Left lung (tissue), 10 donors: ENCODE data around the gene ALPP. TPM values are rescaled to one million over a fixed set of nuclear protein-coding genes. Genes with fewer than 3 reads are reported as not detected.

Source experiments
- ATAC-seq: fragments of 200-7000 bp; cut with Tn5 transposase; one replicate; pipeline ENCODE4 v1.9.1; 2020; ENCODE audit warnings: moderate library complexity
- DNase-seq, 4 donors: peaks; one replicate each; pipeline ENCODE4 v3.0.0-alpha.2; 2013 to 2020
- H3K27ac ChIP-seq, 2 donors: fragments of 200-600 bp; sonication (generic) in 1 of 2; one replicate each; pipeline versions ENCODE4 v1.5.0 to v1.8.0; 2020 to 2021
- H3K27me3 ChIP-seq, 2 donors: fragments of 200-600 bp; sonication (generic) in 1 of 2; one replicate each; pipeline versions ENCODE4 v1.5.0 to v1.8.0; 2020 to 2021
- H3K36me3 ChIP-seq, 2 donors: fragments of 200-600 bp; sonication (generic) in 1 of 2; one replicate each; pipeline versions ENCODE4 v1.5.0 to v1.8.0; 2020 to 2021
- H3K4me1 ChIP-seq, 2 donors: fragments of 200-600 bp; one replicate each; pipeline ENCODE4 v1.8.0; 2021
- H3K4me3 ChIP-seq, 2 donors: fragments of 200-600 bp; sonication (generic) in 1 of 2; one replicate each; pipeline versions ENCODE4 v1.5.0 to v1.8.0; 2020 to 2021; ENCODE audit warnings: mild to moderate bottlenecking in 1 of 2
- H3K9me3 ChIP-seq, 2 donors: fragments of 200-600 bp; sonication (generic) in 1 of 2; one replicate each; pipeline versions ENCODE4 v1.5.0 to v1.8.0; 2020 to 2021
- CTCF ChIP-seq, 2 donors: fragments of 200-600 bp; sonication (generic) in 1 of 2; IDR thresholded peaks; one replicate each; pipeline versions ENCODE4 v1.5.0 to v1.8.0; 2021; ENCODE audit warnings: antibody characterized with exemption in 2 of 2
- intact Hi-C, 2 donors: fragments of 100-400 bp; cut with DNase I; formaldehyde crosslinking; loops; one replicate each; pipeline versions ENCODE4 v1.11.2 to v1.14.2; 2022
- polyA plus RNA-seq, 6 donors: library from polyadenylated mRNA; unstranded; fragments of 120-200 nt; gene quantifications; one replicate each; pipeline ENCODE4 v1.2.1, GENCODE V29; 2013; ENCODE audit not compliant: insufficient read length in 6 of 6
- total RNA-seq, 2 donors: library from RNA; stranded (reverse); fragmentation: NEBNext Ultra II Directional; extraction: Animal tissue kit (Norgen Biotek cat#: 25700); gene quantifications; one replicate each; pipeline ENCODE4 v1.2.1, GENCODE V29; 2021
- donor health status: DM: no; HTN: yes; CAD: no.
- donor health status: DM: no; HTN: no; CAD: no.

ALPP gene
- total and polyA plus RNA-seq, 8 donors, result 0.07 to 14.1 (median 0.18) TPM; not detected in 3

DNA sequence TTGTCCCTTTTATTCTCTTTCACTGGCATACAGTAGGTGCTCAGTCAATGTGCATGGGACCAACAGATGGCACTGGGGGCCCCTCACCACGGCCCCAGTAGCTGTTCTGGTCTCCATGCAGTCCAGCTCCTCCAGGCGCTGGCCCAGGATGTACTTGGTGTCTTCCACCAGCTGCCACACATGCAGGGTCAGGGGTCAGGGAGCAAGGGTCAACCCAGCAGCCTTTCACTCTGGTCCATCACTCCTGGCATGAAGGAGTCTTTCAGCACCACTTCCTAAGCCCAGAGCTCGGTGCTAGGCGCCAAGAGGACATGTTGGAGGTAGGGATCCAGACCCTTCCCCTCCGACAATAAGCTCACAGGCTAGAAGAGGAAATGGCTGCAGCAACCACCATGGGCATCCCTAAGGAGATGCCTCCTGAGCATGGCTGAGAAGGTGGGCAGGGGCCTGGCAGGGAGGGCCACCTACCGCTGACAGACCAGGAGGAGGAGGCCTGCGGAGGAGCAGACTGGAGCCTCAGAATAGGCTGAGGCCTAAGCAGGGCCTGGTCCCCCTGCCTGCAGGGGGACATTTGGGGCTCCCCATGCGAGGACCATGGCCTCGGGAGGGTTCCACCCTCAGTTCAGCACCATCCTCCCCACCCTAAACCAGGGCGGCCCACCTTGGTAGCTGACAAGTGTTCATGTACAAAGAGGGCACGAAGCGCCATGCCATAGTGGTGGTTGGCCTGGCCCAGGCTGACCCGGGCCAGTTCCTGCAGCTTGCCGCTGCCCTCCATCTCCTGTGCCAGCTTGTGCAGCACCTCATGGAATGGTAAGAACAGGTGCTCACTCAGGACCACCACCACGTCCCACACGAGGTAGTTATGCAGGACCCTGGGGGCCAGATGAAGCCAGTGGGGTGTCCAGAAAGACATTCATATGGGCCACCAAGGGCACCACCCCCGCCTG is 38.2 kb downstream of the ALPP start:
- peak in 1 of 4 donors; percentile 34 for DNase-seq
- ATAC-seq, result no peak
- Histone ChIP-seq H3K27ac (no peak overlapping the region), H3K4me1 (peaks cover 6 to 27% of the 10 kb centered on the region in 2 donors), H3K4me3 (no peak overlapping the region), H3K9me3 (no peaks in the 10 kb centered on the region), H3K27me3 (peaks cover 42 to 94% of the 10 kb centered on the region in 2 donors), H3K36me3 (no peaks in the 10 kb centered on the region)
- intact Hi-C loops, result no loop called here
- no peak for TF ChIP-seq CTCF (IDR thresholded peaks at IDR 0.05)

- no peak for TF ChIP-seq CTCF (IDR thresholded peaks at IDR 0.05)
- Histone ChIP-seq H3K36me3 (no peaks in the 10 kb centered on the region), H3K27ac (no peak overlapping the region), H3K4me3 (no peak overlapping the region), H3K4me1 (peaks cover 6 to 27% of the 10 kb centered on the region in 2 donors), H3K9me3 (peaks cover 0 to 2% of the 10 kb centered on the region in 2 donors), H3K27me3 (peaks cover 43 to 99% of the 10 kb centered on the region in 2 donors)
- ATAC-seq (no peak), DNase-seq (no peak)
- intact Hi-C loops, result no loop called here
Observed at GRCh38 chr2:232417489-232417888, 38.9 kb downstream of the ALPP start.

- Histone ChIP-seq H3K4me1 (peaks cover 6 to 27% of the 10 kb centered on the region in 2 donors), H3K36me3 (no peaks in the 10 kb centered on the region), H3K9me3 (peaks cover 0 to 7% of the 10 kb centered on the region in 2 donors), H3K27ac (no peak overlapping the region), H3K4me3 (no peak overlapping the region), H3K27me3 (peaks cover 43 to 96% of the 10 kb centered on the region in 2 donors)
- intact Hi-C loops, result no loop called here
- DNase-seq (no peak), ATAC-seq (no peak)
- no peak for TF ChIP-seq CTCF (IDR thresholded peaks at IDR 0.05)
Observed at GRCh38 chr2:232418056-232418455, 39.5 kb downstream of the ALPP start.

DNA sequence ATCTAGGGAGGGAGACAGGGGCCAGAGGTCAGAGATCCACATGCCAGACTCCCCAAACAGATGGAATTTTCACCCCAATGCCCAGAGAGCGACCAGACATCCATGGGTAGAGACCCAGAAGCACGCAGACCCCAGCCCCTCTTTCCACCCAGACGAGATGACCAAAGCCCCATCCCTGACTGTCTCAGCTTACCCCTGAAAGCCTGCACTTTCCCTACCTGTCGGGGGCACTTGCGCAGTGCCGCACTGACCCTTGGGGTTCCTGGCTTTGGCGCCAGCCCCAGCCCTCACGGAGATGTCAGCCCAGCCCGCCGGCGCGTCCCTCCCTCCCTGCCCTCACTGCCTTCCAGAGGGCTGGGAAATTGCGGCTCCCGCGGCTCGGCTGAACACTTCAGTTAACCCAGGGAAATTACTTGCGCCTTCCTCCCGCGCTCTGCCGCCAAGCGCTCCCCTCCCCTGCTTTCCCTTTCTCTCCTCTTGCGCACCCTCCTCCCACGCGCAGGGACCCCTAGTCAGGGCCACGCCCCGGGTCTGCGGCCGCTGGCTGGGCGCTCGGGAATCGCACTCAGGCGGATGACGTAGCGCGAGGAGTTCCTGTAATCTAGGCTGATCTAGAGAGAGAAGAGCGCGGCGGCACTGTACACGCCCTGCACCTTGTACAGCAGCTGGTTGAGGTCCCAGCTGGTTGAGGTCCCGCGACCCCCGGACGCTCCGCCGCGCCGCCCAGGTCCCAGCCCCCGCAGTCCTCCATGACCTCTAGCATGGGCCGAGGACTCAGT is 40.1 kb downstream of the ALPP start:
- peak in 1 of 4 donors; percentile 55 for DNase-seq
- peak overlapping the region; percentile 0 to 21 for H3K4me3 ChIP-seq
- intact Hi-C loops, result no loop called here

More for the DNA sequence above, 40.1 kb downstream of the ALPP start:
- Histone ChIP-seq H3K9me3 (peaks cover 0 to 7% of the 10 kb centered on the region in 2 donors), H3K36me3 (no peaks in the 10 kb centered on the region), H3K27me3 (peaks cover 43 to 90% of the 10 kb centered on the region in 2 donors), H3K4me1 (peaks cover 6 to 27% of the 10 kb centered on the region in 2 donors), H3K27ac (no peak overlapping the region)
- peak; percentile 71 for ATAC-seq
- TF ChIP-seq CTCF (IDR thresholded peaks at IDR 0.05), result no peak
